B cell (primary cell): ENCODE data around the gene HSPB9. TPM values are rescaled to one million over a fixed set of nuclear protein-coding genes. Genes with fewer than 3 reads are reported as not detected.
A peak's percentile ranks its signal among the peaks of the same experiment; 100 is the strongest.

Source experiments
- ATAC-seq: fragments of 200-7000 bp; cut with Tn5 transposase; one replicate; pipeline ENCODE4 v1.10.0; 2021; ENCODE audit warnings: low read depth, mild to moderate bottlenecking, moderate number of reproducible peaks, moderate library complexity
- CTCF ChIA-PET: fragments of 350-600 bp; sonication (Branson Sonifier 250); formaldehyde crosslinking; loops from one replicate; lab custom pipeline; 2021; ENCODE audit warnings: antibody characterized with exemption, inconsistent platforms; lab: Charles Lee
- POLR2A ChIA-PET: fragments of 350-600 bp; sonication (Branson Sonifier 250); formaldehyde crosslinking; loops from one replicate; lab custom pipeline; 2021; ENCODE audit warnings: antibody characterized with exemption; lab: Charles Lee
- DNase-seq: peaks from one replicate; pipeline ENCODE4 v3.0.0; 2013
- H2AFZ ChIP-seq: 2 replicates; pipeline ENCODE4 v1.6.1; 2012; ENCODE audit warnings: mild to moderate bottlenecking, low read depth, low read length; ENCODE audit not compliant: insufficient read depth, poor library complexity, severe bottlenecking
- H3K27ac ChIP-seq, 2 donors: 1 replicate in 1 of 2; 2 replicates in 1 of 2; pipeline ENCODE4 v1.5.1; 2012 to 2013; ENCODE audit warnings: low read length in 2 of 2, mild to moderate bottlenecking in 2 of 2, moderate library complexity in 1 of 2
- H3K27me3 ChIP-seq, 4 experiments: fragments of 200-600 bp in 1 of 4; sonication (generic) in 1 of 4; replicated peaks in 1 of 4; 1 replicate in 2 of 4; 2 replicates in 2 of 4; pipeline versions ENCODE4 v1.6.1 to v1.7.0; 2013 to 2016; ENCODE audit warnings: low read length in 3 of 4, mild to moderate bottlenecking in 2 of 4, mixed read lengths in 1 of 4, moderate library complexity in 1 of 4; ENCODE audit not compliant: insufficient read depth in 4 of 4, control insufficient read depth in 3 of 4; ENCODE audit errors: control extremely low read depth in 1 of 4
- H3K36me3 ChIP-seq, 2 experiments: replicated peaks in 1 of 2; 1 replicate in 1 of 2; 2 replicates in 1 of 2; pipeline versions ENCODE4 v1.6.1 to v1.7.1; 2013; ENCODE audit warnings: low read length in 1 of 2; ENCODE audit not compliant: insufficient read depth in 2 of 2, control insufficient read depth in 1 of 2; ENCODE audit errors: control extremely low read depth in 1 of 2, extremely low read depth in 1 of 2
- H3K4me1 ChIP-seq, 2 donors: fragments of 200-600 bp in 1 of 2; sonication (generic) in 1 of 2; 1 replicate in 1 of 2; 2 replicates in 1 of 2; pipeline versions ENCODE4 v1.5.1 to v1.6.1; 2013 to 2017; ENCODE audit warnings: low read length in 2 of 2; ENCODE audit not compliant: control insufficient read depth in 2 of 2, insufficient read depth in 2 of 2
- H3K4me2 ChIP-seq: replicated peaks from 2 replicates; pipeline ENCODE3; 2012; ENCODE audit warnings: mild to moderate bottlenecking, low read depth, low read length; ENCODE audit not compliant: poor library complexity, severe bottlenecking
- H3K4me3 ChIP-seq, 5 experiments: fragments of 200-600 bp in 1 of 5; sonication (generic) in 1 of 5; 1 replicate in 3 of 5; 2 replicates in 2 of 5; pipeline versions ENCODE4 v1.5.1 to v1.7.0; 2011 to 2016; ENCODE audit warnings: low read length in 4 of 5, mild to moderate bottlenecking in 4 of 5, low read depth in 2 of 5, control low read depth in 1 of 5, moderate library complexity in 1 of 5; ENCODE audit not compliant: insufficient read depth in 1 of 5; ENCODE audit errors: control extremely low read depth in 1 of 5, extremely low read depth in 1 of 5
- H3K79me2 ChIP-seq: fragments of 200-600 bp; sonication (generic); one replicate; pipeline ENCODE4 v1.6.0; 2016; ENCODE audit warnings: low read length; ENCODE audit not compliant: control insufficient read depth, insufficient read depth
- H3K9ac ChIP-seq: fragments of 200-600 bp; sonication (generic); 2 replicates; pipeline ENCODE4 v1.6.1; 2017; ENCODE audit warnings: mild to moderate bottlenecking, low read length, moderate library complexity
- H3K9me3 ChIP-seq, 3 donors: one replicate each; pipeline versions ENCODE4 v1.6.1 to v1.7.1; 2013; ENCODE audit warnings: low read length in 2 of 3; ENCODE audit not compliant: control insufficient read depth in 2 of 3, insufficient read depth in 1 of 3; ENCODE audit errors: control extremely low read depth in 1 of 3
- H4K20me1 ChIP-seq: 2 replicates; pipeline ENCODE4 v1.6.0; 2012; ENCODE audit warnings: mild to moderate bottlenecking, low read length; ENCODE audit not compliant: insufficient read depth, control insufficient read depth, poor library complexity, severe bottlenecking
- H3K27ac Mint-ChIP-seq: one replicate; pipeline ENCODE4 v1.8.0; 2021; ENCODE audit warnings: mixed read lengths
- H3K27me3 Mint-ChIP-seq: one replicate; pipeline ENCODE4 v1.8.0; 2021; ENCODE audit warnings: mixed read lengths
- H3K4me1 Mint-ChIP-seq: one replicate; pipeline ENCODE4 v1.8.0; 2021; ENCODE audit warnings: mixed read lengths
- H3K4me3 Mint-ChIP-seq: one replicate; pipeline ENCODE4 v1.8.0; 2021; ENCODE audit warnings: mixed read lengths
- H3K9me3 Mint-ChIP-seq: one replicate; pipeline ENCODE4 v1.8.0; 2022; ENCODE audit warnings: mixed read lengths; ENCODE audit not compliant: insufficient read depth
- CTCF ChIP-seq: fragments of 200-600 bp; IDR thresholded peaks from one replicate; pipeline ENCODE4 v1.8.0; 2022; ENCODE audit warnings: antibody characterized with exemption, mild to moderate bottlenecking
- EZH2 ChIP-seq: IDR thresholded peaks from 2 replicates; pipeline ENCODE4 v1.6.1; 2012; ENCODE audit warnings: borderline replicate concordance, low read depth, mild to moderate bottlenecking, moderate library complexity, low read length; ENCODE audit not compliant: insufficient read depth, poor library complexity, severe bottlenecking
- WGBS: methylation state at CpG from one replicate; pipeline ENCODE4 v1.1.5; 2013; ENCODE audit warnings: missing lambda C conversion rate; ENCODE audit not compliant: insufficient coverage; 5-methylcytosine and 5-hydroxymethylcytosine counted together
- intact Hi-C: fragments of 100-400 bp; cut with micrococcal nuclease; formaldehyde crosslinking; loops from one replicate; pipeline ENCODE4 v1.10.0; 2022
- polyA plus RNA-seq: library from polyadenylated mRNA; depleted of rRNA; stranded (reverse); fragments of >200 nt; gene quantifications from 2 replicates; pipeline ENCODE4 v1.2.3, GENCODE V29; 2012
- total RNA-seq, 2 donors: library from RNA; stranded (reverse); fragments of 120-200 nt in 1 of 2; gene quantifications; 1 replicate in 1 of 2; 2 replicates in 1 of 2; pipeline versions ENCODE4 v1.2.3 to v1.2.4, GENCODE V29; 2013 to 2022

The HSPB9 gene
- total and polyA plus RNA-seq, 2 donors (not counting 1 experiment from before 2014, with no cell fraction given), result 0.09 TPM; not detected in 1

- ATAC-seq, result no peak
- no peak overlapping the region for H3K9ac ChIP-seq
- H3K79me2 ChIP-seq, result peaks cover 25% of the 10 kb centered on the region
- no peaks in the 10 kb centered on the region for H3K27me3 Mint-ChIP-seq
- POLR2A ChIA-PET, result no interaction called here
- H3K4me1 ChIP-seq, result peaks cover 37 to 38% of the 10 kb centered on the region in 2 donors
- peaks cover 39% of the 10 kb centered on the region for H3K4me1 Mint-ChIP-seq
- TF ChIP-seq EZH2 (no peak), CTCF (no peak)
- no peaks in the 10 kb centered on the region for H3K9me3 ChIP-seq
- DNase-seq, result no peak
- H3K27ac ChIP-seq, result peak overlapping the region in 1 of 2 donors; percentile 45
- no peak overlapping the region for H2AFZ ChIP-seq
- H3K4me3 ChIP-seq, result no peak overlapping the region
- intact Hi-C loops, result no loop called here
- CTCF ChIA-PET, result interaction anchor here (0.9 to 1.3 kb wide), 3 partner anchors 165 to 276 kb away, joined by 3 to 5 read pairs (median 4); no protein-coding TSS in a partner anchor
- peaks cover 0 to 49% of the 10 kb centered on the region in 2 experiments for H3K36me3 ChIP-seq
- WGBS, result 97% methylated on average over 8 of the region's 8 CpGs
- no peaks in the 10 kb centered on the region for H3K27me3 ChIP-seq
- peak overlapping the region; percentile 15 for H3K27ac Mint-ChIP-seq
- H3K4me2 ChIP-seq, result no peak overlapping the region
- peaks cover 36% of the 10 kb centered on the region for H4K20me1 ChIP-seq
- no peak overlapping the region for H3K4me3 Mint-ChIP-seq
- H3K9me3 Mint-ChIP-seq, result no peaks in the 10 kb centered on the region
These were observed 6.7 kb downstream of the HSPB9 start for GRCh38 chr17:42129109-42129837.

DNA sequence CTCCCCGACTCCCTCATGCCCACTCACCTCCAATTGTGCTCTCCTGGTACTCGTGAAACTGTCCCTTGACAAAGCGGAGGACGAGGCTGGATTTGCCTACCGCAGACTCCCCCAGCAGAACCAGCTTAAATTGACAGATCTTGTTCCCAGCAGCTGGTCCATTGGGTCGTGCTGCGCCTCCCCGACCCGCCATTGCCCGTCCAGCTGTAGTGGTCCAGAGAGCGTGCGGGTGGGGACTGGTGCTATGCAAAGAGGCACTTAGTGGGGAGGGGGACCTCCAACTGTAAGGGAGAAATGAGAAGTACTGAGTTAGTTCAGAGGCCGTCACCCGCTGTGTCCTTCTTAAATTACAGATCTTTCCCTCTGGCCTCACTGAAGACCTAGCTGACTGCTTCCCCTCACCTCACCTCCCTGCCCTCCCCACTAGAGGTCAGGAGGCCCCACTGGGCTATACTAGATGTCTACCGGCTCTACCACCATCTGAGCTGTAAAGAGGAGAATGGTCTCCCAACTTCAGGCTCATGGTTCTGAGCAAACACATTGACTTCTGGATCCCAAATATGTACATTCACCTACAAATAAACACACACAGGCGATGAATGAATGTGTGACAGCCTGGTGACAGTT lies 7.8 kb downstream of the HSPB9 start:
- Histone ChIP-seq H3K36me3 (peaks cover 0 to 45% of the 10 kb centered on the region in 2 experiments), H3K9me3 (no peaks in the 10 kb centered on the region), H3K79me2 (peaks cover 35% of the 10 kb centered on the region), H3K27ac (peak overlapping the region in 1 of 2 donors; percentile 75), H3K9ac (no peak overlapping the region), H3K4me2 (no peak overlapping the region), H3K4me1 (peaks cover 44 to 49% of the 10 kb centered on the region in 2 donors), H2AFZ (no peak overlapping the region), H3K27me3 (no peaks in the 10 kb centered on the region), H4K20me1 (peaks cover 44% of the 10 kb centered on the region), H3K4me3 (no peak overlapping the region)
- DNase-seq (no peak), ATAC-seq (no peak)
- ChIA-PET POLR2A (no interaction called here), CTCF (interaction anchor here (0.6 to 1.7 kb wide), 6 partner anchors 10 to 254 kb away, joined by 3 to 7 read pairs (median 3); partner anchors contain the start of genes KAT2A and NKIRAS2)
- Mint-ChIP-seq H3K4me1 (peaks cover 46% of the 10 kb centered on the region), H3K9me3 (no peaks in the 10 kb centered on the region), H3K27me3 (no peaks in the 10 kb centered on the region), H3K4me3 (no peak overlapping the region), H3K27ac (peak overlapping the region; percentile 59)
- no peak for TF ChIP-seq CTCF
- no peak for TF ChIP-seq EZH2
- WGBS, result 90% methylated on average over 13 of the region's 16 CpGs
- intact Hi-C loops, result no loop called here
